Tibial nerve (tissue), 3 donors: ENCODE results near the gene GATA5.

Experiments used
- CTCF ChIP-seq, 5 experiments: fragments of 200-600 bp in 3 of 5; fragments of 450-650 bp in 2 of 5; sonication (generic) in 3 of 5; IDR thresholded peaks; one replicate each; pipeline ENCODE4 v1.5.1; 2016 to 2019; ENCODE audit warnings: antibody characterized with exemption in 5 of 5, mild to moderate bottlenecking in 3 of 5, moderate library complexity in 2 of 5
- POLR2A ChIP-seq, 2 donors: fragments of 450-650 bp; IDR thresholded peaks; one replicate each; pipeline ENCODE4 v1.6.1; 2017; ENCODE audit warnings: antibody characterized with exemption in 2 of 2, mild to moderate bottlenecking in 2 of 2, moderate library complexity in 2 of 2

GRCh38 chr20:62459488-62459887 is 16.3 kb downstream of the GATA5 start:
- TF ChIP-seq POLR2A (IDR thresholded peaks at IDR 0.05) (no peak), CTCF (IDR thresholded peaks at IDR 0.05) (no peak)
